Natural killer cell treated with Interleukin-12 subunit alpha and Interleukin-12 subunit beta and Interleukin-15 and Interleukin-18, amount 100 ng/mL, for 72 hours (primary cell): ENCODE measurements around the gene HAUS2. TPM values are rescaled to one million over a fixed set of nuclear protein-coding genes. Genes with fewer than 3 reads are reported as not detected.
"Not testable (repeated sequence)": the region's sequence is repeated elsewhere in the genome, so short reads cannot be mapped to it uniquely, and the experiment has no call there.

Experiments used
- ATAC-seq, 2 donors: fragments of 150-1000 bp; cut with Tn5 transposase in 1 of 2; sonication (Bioruptor Pico), chemical (Tn5 transposase) in 1 of 2; 2 replicates each; pipeline ENCODE4 v1.10.0; 2021
- DNase-seq: peaks from one replicate; pipeline ENCODE4 v3.0.0; 2022; ENCODE audit warnings: low spot score
- H3K27ac Mint-ChIP-seq, 2 donors: 1 replicate in 1 of 2; 2 replicates in 1 of 2; pipeline ENCODE4 v1.8.0; 2022; ENCODE audit warnings: mixed read lengths in 2 of 2, mild to moderate bottlenecking in 1 of 2, moderate library complexity in 1 of 2
- H3K27me3 Mint-ChIP-seq, 2 donors: 1 replicate in 1 of 2; 2 replicates in 1 of 2; pipeline ENCODE4 v1.8.0; 2022; ENCODE audit warnings: mixed read lengths in 2 of 2
- H3K36me3 Mint-ChIP-seq: one replicate; pipeline ENCODE4 v1.8.0; 2022; ENCODE audit warnings: mixed read lengths
- H3K4me1 Mint-ChIP-seq, 2 donors: 1 replicate in 1 of 2; 2 replicates in 1 of 2; pipeline ENCODE4 v1.8.0; 2022; ENCODE audit warnings: low read depth in 2 of 2, mixed read lengths in 2 of 2, mild to moderate bottlenecking in 1 of 2
- H3K4me3 Mint-ChIP-seq: one replicate; pipeline ENCODE4 v1.8.0; 2022; ENCODE audit warnings: mixed read lengths
- H3K9me3 Mint-ChIP-seq: 2 replicates; pipeline ENCODE4 v1.8.0; 2022; ENCODE audit warnings: mixed read lengths
- total RNA-seq, 2 donors: library from RNA; stranded (reverse); gene quantifications; one replicate each; pipeline ENCODE4 v1.2.3, GENCODE V29; 2022

The HAUS2 gene
- total RNA-seq, 2 donors from 2014 or later = 29.4 to 36.4 TPM

GRCh38 chr15:42582569-42583375 lies 34.1 kb downstream of the HAUS2 start:
- Mint-ChIP-seq H3K4me3 (no peak overlapping the region), H3K9me3 (no peaks in the 10 kb centered on the region), H3K27ac (no peak overlapping the region), H3K27me3 (no peaks in the 10 kb centered on the region), H3K4me1 (peaks cover 25 to 35% of the 10 kb centered on the region in 2 donors), H3K36me3 (no peaks in the 10 kb centered on the region)
- ATAC-seq (no peak), DNase-seq (no peak)

DNA sequence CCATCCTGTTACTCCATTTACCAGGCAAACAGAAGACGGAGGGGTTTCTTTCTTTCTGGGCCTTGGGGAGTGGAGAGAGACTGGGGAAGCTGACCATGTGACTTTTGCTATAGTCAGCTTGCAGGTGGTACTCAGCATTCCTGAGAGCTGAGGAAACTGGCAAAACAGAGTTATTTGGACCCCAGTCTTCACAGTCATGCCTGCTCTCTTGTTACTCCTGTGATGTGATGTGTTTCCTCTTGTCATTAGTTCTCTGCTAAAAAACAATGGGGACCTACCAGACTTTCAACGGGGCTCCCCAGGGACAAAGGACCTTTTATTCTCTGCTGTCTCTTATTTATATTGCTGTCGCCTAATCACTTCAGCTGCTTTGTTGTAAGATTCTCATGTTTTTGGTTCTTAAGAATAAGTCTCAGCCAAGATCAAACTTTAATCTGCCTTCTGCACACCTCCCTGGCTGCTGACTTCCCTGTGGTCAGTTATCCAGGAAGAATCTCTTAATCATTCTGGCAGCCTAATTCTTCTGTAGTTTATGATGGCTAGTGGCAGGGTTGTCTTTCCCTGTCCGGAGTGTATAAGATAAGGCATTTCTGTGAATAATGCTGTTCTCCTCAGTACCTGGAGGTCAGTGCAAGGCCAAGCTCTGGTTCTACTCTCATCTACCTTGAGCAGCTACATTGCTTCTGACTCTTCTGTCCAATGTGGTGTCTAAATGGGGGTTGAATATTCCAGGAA lies 35.6 kb downstream of the HAUS2 start:
- Mint-ChIP-seq H3K27ac (no peak overlapping the region), H3K36me3 (peaks cover 4% of the 10 kb centered on the region), H3K4me3 (no peak overlapping the region), H3K9me3 (no peaks in the 10 kb centered on the region), H3K4me1 (peaks cover 21 to 28% of the 10 kb centered on the region in 2 donors), H3K27me3 (no peaks in the 10 kb centered on the region)
- DNase-seq = no peak
- ATAC-seq = no peak

DNA sequence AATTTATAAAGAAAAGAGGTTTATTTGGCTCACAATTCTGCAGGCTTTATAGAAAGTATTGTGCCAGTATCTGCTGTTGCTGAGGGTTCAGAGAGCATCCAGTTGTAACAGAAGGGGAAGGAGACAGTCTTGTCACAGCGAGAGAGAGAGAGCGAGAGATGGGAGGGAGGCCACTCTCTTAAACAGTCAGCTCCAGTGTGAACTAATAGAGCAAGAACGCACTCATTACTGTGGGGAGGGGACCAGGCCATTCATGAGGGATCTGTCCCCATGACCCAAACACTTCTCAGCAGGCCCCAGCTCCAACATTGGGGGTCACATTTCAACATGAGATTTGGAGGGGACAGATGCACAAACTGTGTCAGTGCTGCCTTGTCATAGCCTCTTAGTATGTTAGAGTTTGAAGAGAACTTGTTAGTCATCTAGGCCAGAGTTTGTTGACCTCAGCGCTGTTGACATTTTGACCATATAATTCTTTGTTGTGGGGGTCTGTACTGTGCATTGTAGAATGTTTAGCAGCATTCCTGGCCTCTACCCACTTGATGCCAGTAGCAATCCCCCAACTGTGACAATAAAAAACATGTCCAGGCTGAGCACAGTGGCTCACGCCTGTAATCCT lies 42.1 kb downstream of the HAUS2 start:
- no peak overlapping the region for H3K4me3 Mint-ChIP-seq
- peak overlapping the region in 1 of 2 donors; percentile 13 for H3K27ac Mint-ChIP-seq
- H3K36me3 Mint-ChIP-seq = peaks cover 4% of the 10 kb centered on the region
- H3K4me1 Mint-ChIP-seq = no peaks in the 10 kb centered on the region
- H3K9me3 Mint-ChIP-seq = no peaks in the 10 kb centered on the region
- ATAC-seq (no peak), DNase-seq (no peak)
- no peaks in the 10 kb centered on the region for H3K27me3 Mint-ChIP-seq

DNA sequence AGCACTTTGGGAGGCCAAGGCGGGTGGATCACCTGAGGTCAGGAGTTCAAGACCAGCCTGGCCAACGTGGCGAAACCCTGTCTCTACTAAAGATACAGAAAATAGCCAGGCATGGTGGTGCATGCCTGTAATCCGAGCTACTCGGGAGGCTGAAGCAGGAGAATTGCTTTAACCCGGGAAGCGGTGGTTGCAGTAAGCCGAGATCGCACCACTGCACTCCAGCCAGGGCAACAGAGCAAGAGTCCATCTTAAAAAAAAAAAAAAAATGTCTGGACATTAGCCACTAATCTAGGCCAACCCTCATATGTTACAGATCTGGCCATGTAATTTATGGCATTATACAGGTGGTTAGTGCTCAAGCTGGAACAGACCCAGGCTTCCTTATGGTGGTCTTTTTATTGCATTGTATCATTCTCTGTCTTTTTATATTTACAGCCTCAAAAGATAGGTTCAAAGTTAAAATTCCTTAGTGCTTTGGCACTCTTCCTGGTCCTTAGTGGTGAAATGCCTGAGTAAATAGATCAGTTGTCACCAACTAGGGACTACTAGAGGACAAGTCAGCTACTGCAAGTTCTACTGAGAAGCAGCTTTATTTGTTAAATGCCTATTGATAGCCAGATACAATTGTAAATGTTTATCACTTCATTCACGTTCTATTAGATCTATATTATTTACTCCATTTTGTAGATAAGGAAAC lies 42.7 kb downstream of the HAUS2 start:
- no peak overlapping the region for H3K27ac Mint-ChIP-seq
- no peaks in the 10 kb centered on the region for H3K4me1 Mint-ChIP-seq
- no peaks in the 10 kb centered on the region for H3K9me3 Mint-ChIP-seq
- H3K36me3 Mint-ChIP-seq = peaks cover 4% of the 10 kb centered on the region
- ATAC-seq (no peak), DNase-seq (no peak)
- no peak overlapping the region for H3K4me3 Mint-ChIP-seq
- no peaks in the 10 kb centered on the region for H3K27me3 Mint-ChIP-seq

DNA sequence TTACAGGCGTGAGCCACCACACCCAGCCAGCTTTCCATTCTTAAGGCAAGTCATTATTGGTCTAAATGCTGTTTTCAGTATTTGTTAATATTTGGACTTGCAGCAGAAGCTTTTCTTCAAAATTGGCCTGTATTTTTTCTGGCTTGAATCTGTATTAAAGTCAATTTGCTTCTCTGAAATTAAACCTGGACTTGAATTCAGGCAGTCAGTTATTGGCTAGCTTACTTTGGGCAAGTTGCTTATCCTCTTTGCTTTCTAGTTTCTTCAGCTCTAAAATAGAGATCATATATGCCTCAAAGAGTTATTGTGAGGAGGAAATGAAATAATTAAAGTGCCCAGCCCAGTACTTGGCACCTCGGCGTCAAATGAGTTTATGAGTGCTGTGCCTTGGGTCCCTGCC lies 44.1 kb downstream of the HAUS2 start:
- no peaks in the 10 kb centered on the region for H3K9me3 Mint-ChIP-seq
- H3K4me1 Mint-ChIP-seq = no peaks in the 10 kb centered on the region
- DNase-seq (no peak), ATAC-seq (no peak)
- H3K4me3 Mint-ChIP-seq = no peak overlapping the region
- no peaks in the 10 kb centered on the region for H3K27me3 Mint-ChIP-seq
- peaks cover 4% of the 10 kb centered on the region for H3K36me3 Mint-ChIP-seq
- H3K27ac Mint-ChIP-seq = no peak overlapping the region

DNA sequence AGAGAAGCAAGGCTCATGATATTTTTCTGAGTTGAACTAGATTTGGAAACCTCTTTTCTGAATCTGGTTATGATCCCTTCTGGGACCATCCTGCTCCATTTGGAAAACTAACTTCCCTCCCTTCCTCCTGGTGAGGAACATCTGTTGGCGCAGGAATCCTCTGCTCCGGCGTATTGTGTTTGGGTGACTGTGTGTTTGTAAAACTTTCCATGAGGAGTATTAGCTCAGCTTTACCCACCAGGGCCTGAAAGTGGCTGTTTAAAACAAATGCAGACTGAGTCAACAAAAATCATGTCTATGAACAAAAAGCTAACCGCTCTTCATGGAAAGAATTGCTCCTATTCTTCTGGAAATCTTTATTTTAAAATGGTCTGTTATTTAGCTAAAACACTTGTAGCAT lies 44.5 kb downstream of the HAUS2 start:
- no peaks in the 10 kb centered on the region for H3K9me3 Mint-ChIP-seq
- no peaks in the 10 kb centered on the region for H3K4me1 Mint-ChIP-seq
- H3K4me3 Mint-ChIP-seq = no peak overlapping the region
- ATAC-seq (no peak), DNase-seq (no peak)
- H3K36me3 Mint-ChIP-seq = peaks cover 4% of the 10 kb centered on the region
- H3K27ac Mint-ChIP-seq = no peak overlapping the region
- no peaks in the 10 kb centered on the region for H3K27me3 Mint-ChIP-seq

- H3K27me3 Mint-ChIP-seq = no peaks in the 10 kb centered on the region
- H3K36me3 Mint-ChIP-seq = no peaks in the 10 kb centered on the region
- DNase-seq = no peak
- H3K4me3 Mint-ChIP-seq = no peak overlapping the region
- H3K27ac Mint-ChIP-seq = no peak overlapping the region
- H3K9me3 Mint-ChIP-seq = no peaks in the 10 kb centered on the region
- no peaks in the 10 kb centered on the region for H3K4me1 Mint-ChIP-seq
- ATAC-seq = no peak
Measured at GRCh38 chr15:42594095-42594494, 45.5 kb downstream of the HAUS2 start.

- peaks cover 0 to 2% of the 10 kb centered on the region in 2 donors for H3K4me1 Mint-ChIP-seq
- H3K27me3 Mint-ChIP-seq = no peaks in the 10 kb centered on the region
- H3K9me3 Mint-ChIP-seq = no peaks in the 10 kb centered on the region
- ATAC-seq (no peak), DNase-seq (no peak)
- H3K4me3 Mint-ChIP-seq = no peak overlapping the region
- no peak overlapping the region for H3K27ac Mint-ChIP-seq
- H3K36me3 Mint-ChIP-seq = no peaks in the 10 kb centered on the region
Measured at GRCh38 chr15:42595626-42596240, 47.1 kb downstream of the HAUS2 start.

DNA sequence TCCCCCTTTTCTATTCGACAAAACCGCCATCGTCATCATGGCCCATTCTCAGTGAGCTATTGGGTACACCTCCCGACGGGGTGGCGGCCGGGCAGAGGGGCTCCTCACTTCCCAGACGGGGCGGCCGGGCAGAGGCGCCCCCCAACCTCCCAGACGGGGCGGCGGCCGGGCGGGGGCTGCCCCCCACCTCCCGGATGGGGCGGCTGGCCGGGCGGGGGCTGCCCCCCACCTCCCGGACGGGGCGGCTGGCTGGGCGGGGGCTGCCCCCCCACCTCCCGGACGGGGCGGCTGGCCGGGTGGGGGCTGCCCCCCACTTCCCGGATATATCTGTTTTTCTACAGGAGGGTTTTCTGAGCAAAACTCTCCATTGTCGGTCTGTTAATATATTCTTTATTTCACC lies 52.7 kb downstream of the HAUS2 start:
- H3K9me3 Mint-ChIP-seq, H3K4me3 Mint-ChIP-seq, ATAC-seq, H3K27me3 Mint-ChIP-seq, DNase-seq, H3K27ac Mint-ChIP-seq, H3K36me3 Mint-ChIP-seq: not testable (repeated sequence)
- peaks cover 27 to 35% of the 10 kb centered on the region in 2 donors for H3K4me1 Mint-ChIP-seq

GRCh38 chr15:42602501-42602900 lies 53.9 kb downstream of the HAUS2 start:
- Mint-ChIP-seq H3K27me3 (no peaks in the 10 kb centered on the region), H3K36me3 (no peaks in the 10 kb centered on the region), H3K9me3 (no peaks in the 10 kb centered on the region), H3K27ac (no peak overlapping the region), H3K4me1 (peaks cover 27 to 36% of the 10 kb centered on the region in 2 donors), H3K4me3 (no peak overlapping the region)
- no peak for DNase-seq
- no peak for ATAC-seq

DNA sequence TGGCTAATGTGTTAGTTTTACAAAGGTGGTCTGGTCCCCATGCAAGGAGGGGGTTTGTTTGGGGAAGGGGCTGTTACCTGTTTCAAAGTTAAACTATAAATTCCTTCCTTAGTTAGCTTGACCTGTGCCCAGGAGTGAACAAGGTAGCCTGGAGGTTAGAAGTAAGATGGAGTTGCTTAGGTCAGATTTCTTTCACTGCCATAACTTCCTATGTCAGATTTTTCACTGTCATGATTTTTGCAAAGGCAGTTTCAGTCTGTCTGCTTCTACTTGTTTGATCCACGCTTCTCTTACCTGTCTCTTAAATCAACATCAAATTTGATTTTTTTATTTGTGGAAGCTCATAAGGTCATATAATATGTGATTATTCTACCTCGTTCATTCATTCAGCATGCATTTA lies 55.3 kb downstream of the HAUS2 start:
- Mint-ChIP-seq H3K27ac (peak overlapping the region in 1 of 2 donors; percentile 89), H3K4me3 (no peak overlapping the region), H3K27me3 (no peaks in the 10 kb centered on the region), H3K9me3 (no peaks in the 10 kb centered on the region), H3K36me3 (no peaks in the 10 kb centered on the region), H3K4me1 (peaks cover 41 to 50% of the 10 kb centered on the region in 2 donors)
- ATAC-seq (no peak), DNase-seq (no peak)

GRCh38 chr15:42604894-42605744 lies 56.5 kb downstream of the HAUS2 start:
- no peak for DNase-seq
- Mint-ChIP-seq H3K27ac (peak overlapping the region; percentile 68 to 89), H3K9me3 (no peaks in the 10 kb centered on the region), H3K4me3 (peak overlapping the region; percentile 68), H3K27me3 (no peaks in the 10 kb centered on the region), H3K4me1 (peaks cover 41 to 54% of the 10 kb centered on the region in 2 donors), H3K36me3 (no peaks in the 10 kb centered on the region)
- no peak for ATAC-seq
